ENCODE results near the gene LELP1.
"Not testable (repeated sequence)": the region's sequence is repeated elsewhere in the genome, so short reads cannot be mapped to it uniquely, and the experiment has no call there.

The LELP1 gene

GRCh38 chr1:153203130-153203529 is at the start of gene LELP1:
Gene LELP1, plus strand, starts transcription at chr1:153203430. Its CDS starts 1,278 bp downstream, at chr1:153204708.
- H3K27me3 ChIP-seq (ENCODE audit: control insufficient read depth, insufficient read depth, low read length) = peaks cover 2% of the 10 kb centered on the region; the same call in 1 of the 2 replicates
- H3K9ac ChIP-seq (ENCODE audit: low read length) = no peak within 1 kb of the TSS
- H3K27ac ChIP-seq (ENCODE audit: low read depth, low read length) = no peak within 1 kb of the TSS

GRCh38 chr1:153155541-153155940 is 47.7 kb upstream of the LELP1 start:
- Histone ChIP-seq H3K27ac (ENCODE audit: low read depth, low read length) (no peak overlapping the region), H3K36me3 (ENCODE audit: control insufficient read depth, insufficient read depth, low read length) (no peaks in the 10 kb centered on the region), H3K9me3 (ENCODE audit: control insufficient read depth, insufficient read depth, low read depth, low read length) (peaks cover 25% of the 10 kb centered on the region), H3K27me3 (ENCODE audit: control insufficient read depth, insufficient read depth, low read length) (no peaks in the 10 kb centered on the region), H3K4me1 (ENCODE audit: control insufficient read depth, insufficient read depth, low read length) (no peaks in the 10 kb centered on the region), H3K9ac (ENCODE audit: low read length) (no peak overlapping the region), H3K4me3 (ENCODE audit: low read depth, low read length) (no peak overlapping the region)

More at GRCh38 chr1:153203130-153203529, at the start of gene LELP1:
- no peaks in the 10 kb centered on the region for H3K36me3 ChIP-seq (ENCODE audit: control insufficient read depth, insufficient read depth, low read length)
- H3K4me1 ChIP-seq (ENCODE audit: control insufficient read depth, insufficient read depth, low read length) = peaks cover 3% of the 10 kb centered on the region; the same call in 1 of the 2 replicates
- no peaks in the 10 kb centered on the region for H3K9me3 ChIP-seq (ENCODE audit: control insufficient read depth, insufficient read depth, low read depth, low read length)
- H3K4me3 ChIP-seq (ENCODE audit: low read depth, low read length) = no peak within 1 kb of the TSS

- no peaks in the 10 kb centered on the region; the same call in 1 of the 2 replicates for H3K27me3 ChIP-seq (ENCODE audit: control insufficient read depth, insufficient read depth, low read length)
- no peak overlapping the region for H3K9ac ChIP-seq (ENCODE audit: low read length)
- no peak overlapping the region for H3K4me3 ChIP-seq (ENCODE audit: low read depth, low read length)
- H3K36me3 ChIP-seq (ENCODE audit: control insufficient read depth, insufficient read depth, low read length) = no peaks in the 10 kb centered on the region
- no peaks in the 10 kb centered on the region for H3K9me3 ChIP-seq (ENCODE audit: control insufficient read depth, insufficient read depth, low read depth, low read length)
- no peaks in the 10 kb centered on the region for H3K4me1 ChIP-seq (ENCODE audit: control insufficient read depth, insufficient read depth, low read length)
- no peak overlapping the region for H3K27ac ChIP-seq (ENCODE audit: low read depth, low read length)
Measured at GRCh38 chr1:153168686-153169085, 34.5 kb upstream of the LELP1 start.

GRCh38 chr1:153174624-153175023 is 28.6 kb upstream of the LELP1 start:
- H3K9ac ChIP-seq (ENCODE audit: low read length) = no peak overlapping the region
- no peaks in the 10 kb centered on the region for H3K36me3 ChIP-seq (ENCODE audit: control insufficient read depth, insufficient read depth, low read length)
- H3K27me3 ChIP-seq (ENCODE audit: control insufficient read depth, insufficient read depth, low read length) = peaks cover 2% of the 10 kb centered on the region; the same call in 1 of the 2 replicates
- no peaks in the 10 kb centered on the region for H3K4me1 ChIP-seq (ENCODE audit: control insufficient read depth, insufficient read depth, low read length)
- H3K9me3 ChIP-seq (ENCODE audit: control insufficient read depth, insufficient read depth, low read depth, low read length) = no peaks in the 10 kb centered on the region
- H3K4me3 ChIP-seq (ENCODE audit: low read depth, low read length) = no peak overlapping the region
- no peak overlapping the region for H3K27ac ChIP-seq (ENCODE audit: low read depth, low read length)

GRCh38 chr1:153178922-153179321 is 24.3 kb upstream of the LELP1 start:
- H3K9ac ChIP-seq (ENCODE audit: low read length) = no peak overlapping the region
- peaks cover 3% of the 10 kb centered on the region for H3K27me3 ChIP-seq (ENCODE audit: control insufficient read depth, insufficient read depth, low read length)

GRCh38 chr1:153180556-153180955 is 22.7 kb upstream of the LELP1 start:
- Histone ChIP-seq H3K27ac (ENCODE audit: low read depth, low read length) (no peak overlapping the region), H3K36me3 (ENCODE audit: control insufficient read depth, insufficient read depth, low read length) (no peaks in the 10 kb centered on the region), H3K9ac (ENCODE audit: low read length) (no peak overlapping the region), H3K4me1 (ENCODE audit: control insufficient read depth, insufficient read depth, low read length) (no peaks in the 10 kb centered on the region), H3K27me3 (ENCODE audit: control insufficient read depth, insufficient read depth, low read length) (peaks cover 3% of the 10 kb centered on the region), H3K9me3 (ENCODE audit: control insufficient read depth, insufficient read depth, low read depth, low read length) (0 out of 2 replicates have a peak, but pooled peaks cover 4% of the 10 kb centered on the region), H3K4me3 (ENCODE audit: low read depth, low read length) (no peak overlapping the region)

More at GRCh38 chr1:153178922-153179321, 24.3 kb upstream of the LELP1 start:
- Histone ChIP-seq H3K9me3 (ENCODE audit: control insufficient read depth, insufficient read depth, low read depth, low read length) (0 out of 2 replicates have a peak, but pooled peaks cover 4% of the 10 kb centered on the region), H3K36me3 (ENCODE audit: control insufficient read depth, insufficient read depth, low read length) (no peaks in the 10 kb centered on the region), H3K27ac (ENCODE audit: low read depth, low read length) (no peak overlapping the region), H3K4me3 (ENCODE audit: low read depth, low read length) (no peak overlapping the region), H3K4me1 (ENCODE audit: control insufficient read depth, insufficient read depth, low read length) (no peaks in the 10 kb centered on the region)

GRCh38 chr1:153188301-153188700 is 14.9 kb upstream of the LELP1 start:
- H3K9ac ChIP-seq (ENCODE audit: low read length); H3K27me3 ChIP-seq (ENCODE audit: control insufficient read depth, insufficient read depth, low read length); H3K36me3 ChIP-seq (ENCODE audit: control insufficient read depth, insufficient read depth, low read length): not testable (repeated sequence)

GRCh38 chr1:153190373-153190772 is 12.9 kb upstream of the LELP1 start:
- Histone ChIP-seq H3K9ac (ENCODE audit: low read length) (no peak overlapping the region), H3K4me3 (ENCODE audit: low read depth, low read length) (no peak overlapping the region), H3K4me1 (ENCODE audit: control insufficient read depth, insufficient read depth, low read length) (no peaks in the 10 kb centered on the region), H3K27ac (ENCODE audit: low read depth, low read length) (no peak overlapping the region), H3K9me3 (ENCODE audit: control insufficient read depth, insufficient read depth, low read depth, low read length) (0 out of 2 replicates have a peak, but pooled peaks cover 2% of the 10 kb centered on the region), H3K27me3 (ENCODE audit: control insufficient read depth, insufficient read depth, low read length) (no peaks in the 10 kb centered on the region), H3K36me3 (ENCODE audit: control insufficient read depth, insufficient read depth, low read length) (no peaks in the 10 kb centered on the region)

More at GRCh38 chr1:153188301-153188700, 14.9 kb upstream of the LELP1 start:
- not testable (repeated sequence) for H3K27ac ChIP-seq (ENCODE audit: low read depth, low read length); H3K9me3 ChIP-seq (ENCODE audit: control insufficient read depth, insufficient read depth, low read depth, low read length); H3K4me3 ChIP-seq (ENCODE audit: low read depth, low read length); H3K4me1 ChIP-seq (ENCODE audit: control insufficient read depth, insufficient read depth, low read length)

- Histone ChIP-seq H3K9ac (ENCODE audit: low read length) (no peak overlapping the region), H3K27ac (ENCODE audit: low read depth, low read length) (no peak overlapping the region), H3K4me3 (ENCODE audit: low read depth, low read length) (no peak overlapping the region), H3K27me3 (ENCODE audit: control insufficient read depth, insufficient read depth, low read length) (no peaks in the 10 kb centered on the region), H3K36me3 (ENCODE audit: control insufficient read depth, insufficient read depth, low read length) (no peaks in the 10 kb centered on the region), H3K4me1 (ENCODE audit: control insufficient read depth, insufficient read depth, low read length) (no peaks in the 10 kb centered on the region), H3K9me3 (ENCODE audit: control insufficient read depth, insufficient read depth, low read depth, low read length) (0 out of 2 replicates have a peak, but pooled peaks cover 2% of the 10 kb centered on the region)
Measured at GRCh38 chr1:153192697-153193096, 10.5 kb upstream of the LELP1 start.

- Histone ChIP-seq H3K36me3 (ENCODE audit: control insufficient read depth, insufficient read depth, low read length) (no peaks in the 10 kb centered on the region), H3K4me3 (ENCODE audit: low read depth, low read length) (no peak overlapping the region), H3K4me1 (ENCODE audit: control insufficient read depth, insufficient read depth, low read length) (no peaks in the 10 kb centered on the region), H3K27me3 (ENCODE audit: control insufficient read depth, insufficient read depth, low read length) (peaks cover 2% of the 10 kb centered on the region; the same call in 1 of the 2 replicates), H3K27ac (ENCODE audit: low read depth, low read length) (no peak overlapping the region), H3K9me3 (ENCODE audit: control insufficient read depth, insufficient read depth, low read depth, low read length) (no peaks in the 10 kb centered on the region), H3K9ac (ENCODE audit: low read length) (no peak overlapping the region)
Measured at GRCh38 chr1:153194331-153195050, 8.7 kb upstream of the LELP1 start.

- H3K27me3 ChIP-seq (ENCODE audit: control insufficient read depth, insufficient read depth, low read length) = peaks cover 2% of the 10 kb centered on the region; the same call in 1 of the 2 replicates
Measured at GRCh38 chr1:153195216-153195615, 8.0 kb upstream of the LELP1 start.

More at GRCh38 chr1:153195216-153195615, 8.0 kb upstream of the LELP1 start:
- Histone ChIP-seq H3K27ac (ENCODE audit: low read depth, low read length) (no peak overlapping the region), H3K9me3 (ENCODE audit: control insufficient read depth, insufficient read depth, low read depth, low read length) (no peaks in the 10 kb centered on the region), H3K4me3 (ENCODE audit: low read depth, low read length) (no peak overlapping the region), H3K36me3 (ENCODE audit: control insufficient read depth, insufficient read depth, low read length) (no peaks in the 10 kb centered on the region), H3K9ac (ENCODE audit: low read length) (no peak overlapping the region), H3K4me1 (ENCODE audit: control insufficient read depth, insufficient read depth, low read length) (no peaks in the 10 kb centered on the region)

Measured in HUES6 (cell line).